GM13976 (cell line): ENCODE results near the gene CHN2.

Source experiments
- DNase-seq: peaks from one replicate; pipeline ENCODE4 v3.0.0; 2012; ENCODE audit warnings: low spot score
- in situ Hi-C: fragments of 300-500 bp; cut with MboI; formaldehyde crosslinking; loops from one replicate; pipeline ENCODE4 v1.12.0; 2022; ENCODE audit warnings: low sequenced_read_pairs, mixed read lengths, inconsistent platforms; ENCODE audit not compliant: unreplicated experiment
- TF ChIP-seq, protein P1 (sequence below): IDR thresholded peaks from 2 replicates; pipeline ENCODE4 v1.5.1; 2012; ENCODE audit warnings: borderline replicate concordance, mild to moderate bottlenecking; ENCODE audit not compliant: insufficient read depth; ENCODE audit errors: extremely low read depth, missing control alignments, control extremely low read depth

Gene CHN2

DNA sequence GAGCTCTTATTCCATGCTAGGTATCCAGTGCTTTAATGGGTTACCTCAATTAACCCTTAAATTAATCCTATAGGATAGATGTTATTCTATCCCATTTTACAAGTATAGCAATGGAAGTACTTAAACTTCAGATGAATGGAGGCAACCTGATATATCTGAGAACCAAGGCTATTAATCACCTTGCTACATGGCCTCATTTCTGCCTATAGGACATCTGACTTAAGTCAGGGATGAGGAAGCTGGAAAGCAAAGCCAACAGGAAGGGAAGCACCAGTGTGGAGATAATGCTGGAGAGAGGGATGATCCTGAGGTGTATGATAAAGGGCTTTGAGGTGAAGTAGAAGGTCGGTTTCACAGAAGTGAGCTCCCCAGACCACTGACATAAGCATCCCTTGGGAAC lies 132.3 kb downstream of the CHN2 start:
- no peak for DNase-seq
- TF ChIP-seq, protein P1, sequence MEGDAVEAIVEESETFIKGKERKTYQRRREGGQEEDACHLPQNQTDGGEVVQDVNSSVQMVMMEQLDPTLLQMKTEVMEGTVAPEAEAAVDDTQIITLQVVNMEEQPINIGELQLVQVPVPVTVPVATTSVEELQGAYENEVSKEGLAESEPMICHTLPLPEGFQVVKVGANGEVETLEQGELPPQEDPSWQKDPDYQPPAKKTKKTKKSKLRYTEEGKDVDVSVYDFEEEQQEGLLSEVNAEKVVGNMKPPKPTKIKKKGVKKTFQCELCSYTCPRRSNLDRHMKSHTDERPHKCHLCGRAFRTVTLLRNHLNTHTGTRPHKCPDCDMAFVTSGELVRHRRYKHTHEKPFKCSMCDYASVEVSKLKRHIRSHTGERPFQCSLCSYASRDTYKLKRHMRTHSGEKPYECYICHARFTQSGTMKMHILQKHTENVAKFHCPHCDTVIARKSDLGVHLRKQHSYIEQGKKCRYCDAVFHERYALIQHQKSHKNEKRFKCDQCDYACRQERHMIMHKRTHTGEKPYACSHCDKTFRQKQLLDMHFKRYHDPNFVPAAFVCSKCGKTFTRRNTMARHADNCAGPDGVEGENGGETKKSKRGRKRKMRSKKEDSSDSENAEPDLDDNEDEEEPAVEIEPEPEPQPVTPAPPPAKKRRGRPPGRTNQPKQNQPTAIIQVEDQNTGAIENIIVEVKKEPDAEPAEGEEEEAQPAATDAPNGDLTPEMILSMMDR, result no peak
- in situ Hi-C loops, result no loop called here

DNA sequence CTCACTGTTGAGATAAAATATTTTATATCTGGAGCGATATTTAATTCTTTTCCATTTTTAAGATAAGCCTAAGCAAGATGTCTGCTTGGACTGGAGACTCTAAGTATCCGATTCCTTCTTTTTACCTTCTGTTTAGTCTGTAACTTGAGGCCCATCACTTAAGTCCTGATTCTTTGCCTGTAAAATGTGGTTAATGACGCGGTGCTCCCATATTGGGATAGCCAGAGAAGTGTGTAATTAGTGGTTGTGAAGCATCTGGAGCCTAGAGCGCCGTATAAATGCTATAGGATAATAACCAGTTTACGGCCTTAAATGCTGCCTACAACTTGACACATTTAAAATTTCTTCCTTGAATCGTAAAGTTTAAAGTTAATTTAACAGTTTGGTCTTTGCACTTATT lies 132.9 kb downstream of the CHN2 start:
- DNase-seq, result no peak
- TF ChIP-seq, protein P1, result no peak
- in situ Hi-C loops, result no loop called here

DNA sequence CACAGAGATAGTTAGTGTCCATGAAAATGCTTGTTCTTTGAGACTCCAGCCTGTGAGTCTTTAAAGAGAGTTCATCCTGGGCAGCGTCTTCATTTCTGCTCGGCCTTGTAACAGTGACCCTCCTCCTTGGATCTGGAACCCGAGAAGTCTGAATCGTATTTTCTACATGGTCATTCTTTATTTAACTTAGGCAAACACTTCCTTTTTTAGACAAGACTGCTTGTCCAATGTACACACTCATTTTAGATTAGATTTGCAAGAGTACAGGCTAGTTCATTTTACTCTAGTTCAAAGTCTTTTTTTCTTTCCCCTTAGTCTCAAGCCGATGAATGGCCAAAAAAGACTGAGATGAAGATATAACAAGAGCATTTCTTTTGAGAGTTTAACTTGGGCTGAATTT lies 133.5 kb downstream of the CHN2 start:
- in situ Hi-C loops, result no loop called here
- TF ChIP-seq, protein P1, result no peak
- no peak for DNase-seq

DNA sequence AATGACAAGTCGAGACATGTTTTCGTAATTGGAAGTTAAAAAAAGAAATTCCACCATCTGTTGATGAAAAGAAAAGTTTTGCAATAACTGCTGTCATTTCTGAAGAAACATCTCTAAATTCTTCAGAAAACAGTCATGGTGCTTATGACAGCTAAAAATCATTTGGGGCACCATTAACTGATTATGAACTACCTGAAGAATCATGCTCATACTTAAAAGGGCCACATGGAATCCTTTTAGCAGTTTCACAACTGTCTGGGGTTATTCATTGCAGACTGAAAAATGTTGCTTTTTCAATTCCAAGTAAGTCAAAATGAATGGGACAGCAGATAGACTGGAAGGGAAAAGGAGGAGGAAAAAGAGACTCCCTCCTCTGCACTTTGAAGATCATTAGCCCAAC lies 134.2 kb downstream of the CHN2 start:
- TF ChIP-seq, protein P1, result no peak
- DNase-seq, result no peak
- in situ Hi-C loops, result no loop called here

DNA sequence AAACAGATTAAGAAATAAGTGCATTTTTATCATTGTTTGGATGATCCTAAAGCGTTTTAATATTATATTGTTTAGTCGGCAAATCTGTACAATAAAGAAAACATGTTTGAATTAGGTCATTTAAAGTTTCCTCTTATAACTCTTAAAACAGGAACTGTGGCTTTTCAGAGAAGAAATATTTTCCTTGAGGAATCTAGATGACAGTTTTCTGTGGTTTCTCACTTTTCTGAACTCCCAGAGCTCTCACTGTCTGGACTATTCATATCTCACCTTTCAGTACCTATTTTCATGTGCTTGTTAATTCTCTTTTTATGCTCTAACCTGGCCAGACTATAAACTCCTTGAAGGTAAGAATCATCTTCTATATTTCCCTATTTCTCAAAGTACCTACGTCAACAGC lies 135.1 kb downstream of the CHN2 start:
- TF ChIP-seq, protein P1, result no peak
- DNase-seq, result no peak
- in situ Hi-C loops, result no loop called here

DNA sequence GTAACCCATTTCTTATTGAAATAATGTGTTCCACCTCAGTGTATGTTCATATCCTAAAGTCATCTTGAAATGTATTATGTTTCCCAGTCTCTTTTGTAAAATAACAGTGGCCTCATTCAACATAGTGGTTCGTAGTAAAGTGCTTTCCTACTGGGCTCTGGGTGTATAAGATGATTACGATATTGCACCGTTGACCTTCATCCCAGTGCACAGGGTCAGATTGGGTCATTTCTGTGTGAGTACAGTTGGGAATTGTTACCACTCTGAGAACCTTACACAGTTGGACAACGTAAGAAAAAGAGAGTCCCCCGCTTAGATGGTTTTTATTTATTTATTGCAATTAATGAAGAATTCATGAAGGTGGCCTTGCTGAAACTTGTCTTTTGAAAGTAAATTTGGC lies 135.6 kb downstream of the CHN2 start:
- in situ Hi-C loops, result no loop called here
- TF ChIP-seq, protein P1, result no peak
- DNase-seq, result no peak

DNA sequence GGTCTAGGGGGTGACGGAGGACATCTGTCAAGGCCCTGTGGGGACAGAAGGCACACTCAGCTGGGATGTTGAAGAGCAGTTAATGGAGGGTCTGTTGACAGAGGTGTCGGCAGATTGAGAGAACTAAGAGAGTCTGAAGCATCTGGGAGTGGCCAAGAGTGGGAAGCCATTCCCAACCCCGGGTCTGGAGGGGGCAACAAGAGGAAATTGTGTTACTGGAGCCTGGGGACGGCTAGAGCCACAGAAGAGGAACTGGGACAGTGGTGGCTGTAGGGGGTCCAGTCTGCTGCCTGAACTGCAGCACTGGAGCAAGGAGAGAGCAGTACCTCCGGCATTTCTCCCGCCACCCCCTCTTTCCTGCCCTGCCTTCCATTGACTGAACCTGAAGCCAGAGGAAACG lies 136.6 kb downstream of the CHN2 start:
- TF ChIP-seq, protein P1, result no peak
- in situ Hi-C loops, result no loop called here

More for the DNA sequence above, 136.6 kb downstream of the CHN2 start:
- no peak for DNase-seq
